ENCODE results near the gene FKBP11.

FKBP11 gene

DNA sequence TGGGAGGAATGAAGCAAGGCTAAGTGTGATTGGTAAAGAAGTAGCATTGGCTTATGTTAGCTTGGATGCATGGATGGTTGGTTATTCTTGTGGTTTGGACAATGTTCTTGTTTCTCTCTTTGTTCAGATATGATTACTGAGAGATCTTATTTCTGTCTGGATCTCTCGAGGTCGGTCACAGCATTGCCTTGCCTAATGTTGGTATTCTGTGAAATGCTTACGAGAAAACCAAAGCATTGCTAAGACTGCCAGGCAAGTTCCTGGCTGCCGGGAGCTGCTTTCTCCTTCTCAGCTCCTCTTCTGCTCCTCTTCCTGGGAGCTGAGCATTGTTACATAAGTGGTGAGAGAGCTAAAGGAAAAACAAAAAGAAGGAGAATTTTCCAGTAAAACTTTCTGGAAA lies 52.2 kb downstream of the FKBP11 start:
- TF ChIP-seq, protein P1, sequence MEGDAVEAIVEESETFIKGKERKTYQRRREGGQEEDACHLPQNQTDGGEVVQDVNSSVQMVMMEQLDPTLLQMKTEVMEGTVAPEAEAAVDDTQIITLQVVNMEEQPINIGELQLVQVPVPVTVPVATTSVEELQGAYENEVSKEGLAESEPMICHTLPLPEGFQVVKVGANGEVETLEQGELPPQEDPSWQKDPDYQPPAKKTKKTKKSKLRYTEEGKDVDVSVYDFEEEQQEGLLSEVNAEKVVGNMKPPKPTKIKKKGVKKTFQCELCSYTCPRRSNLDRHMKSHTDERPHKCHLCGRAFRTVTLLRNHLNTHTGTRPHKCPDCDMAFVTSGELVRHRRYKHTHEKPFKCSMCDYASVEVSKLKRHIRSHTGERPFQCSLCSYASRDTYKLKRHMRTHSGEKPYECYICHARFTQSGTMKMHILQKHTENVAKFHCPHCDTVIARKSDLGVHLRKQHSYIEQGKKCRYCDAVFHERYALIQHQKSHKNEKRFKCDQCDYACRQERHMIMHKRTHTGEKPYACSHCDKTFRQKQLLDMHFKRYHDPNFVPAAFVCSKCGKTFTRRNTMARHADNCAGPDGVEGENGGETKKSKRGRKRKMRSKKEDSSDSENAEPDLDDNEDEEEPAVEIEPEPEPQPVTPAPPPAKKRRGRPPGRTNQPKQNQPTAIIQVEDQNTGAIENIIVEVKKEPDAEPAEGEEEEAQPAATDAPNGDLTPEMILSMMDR (IDR thresholded peaks at IDR 0.05; ENCODE audit: low read depth, low read length, poor library complexity, severe bottlenecking): no peak
- no peak for TF ChIP-seq EZH2phosphoT487 (IDR thresholded peaks at IDR 0.05; ENCODE audit: borderline replicate concordance, low read length)
- Histone ChIP-seq H3K79me2 (ENCODE audit: control insufficient read depth, low read length) (no peaks in the 10 kb centered on the region), H3F3A (ENCODE audit: control insufficient read depth, insufficient read depth) (no peaks in the 10 kb centered on the region), H3K9me2 (replicated peaks; ENCODE audit: control insufficient read depth, low read length) (no peaks in the 10 kb centered on the region), H3K36me3 (ENCODE audit: control insufficient read depth, low read length) (no peaks in the 10 kb centered on the region), H3K4me1 (ENCODE audit: control insufficient read depth, low read length) (no peaks in the 10 kb centered on the region), H3K4me2 (ENCODE audit: low read length) (no peak overlapping the region), H3K27ac (ENCODE audit: low read depth, low read length) (no peak overlapping the region), H3K27me3 (ENCODE audit: control insufficient read depth, low read length) (peaks cover 7% of the 10 kb centered on the region; the same call in 1 of the 2 replicates), H4K20me1 (ENCODE audit: control insufficient read depth, insufficient read depth, low read depth, low read length) (no peaks in the 10 kb centered on the region), H3K9me3 (ENCODE audit: control insufficient read depth, insufficient read depth, low read length) (no peaks in the 10 kb centered on the region), H3K4me3 (ENCODE audit: low read length) (no peak overlapping the region)

Measured in DOHH2 (cell line).